Adrenal gland (tissue), 12 donors: Measurements from ENCODE around the gene TMEM221. TPM values are rescaled to one million over a fixed set of nuclear protein-coding genes. Genes with fewer than 3 reads are reported as not detected.

Source experiments
- DNase-seq, 7 donors: peaks; one replicate each; pipeline ENCODE4 v3.0.0-alpha.2; 2019 to 2020
- H3K27ac ChIP-seq, 5 donors: fragments of 200-600 bp; sonication (generic) in 4 of 5; 1 replicate in 3 of 5; 2 replicates in 2 of 5; pipeline versions ENCODE4 v1.5.1 to v1.8.0; 2016 to 2020; ENCODE audit warnings: mild to moderate bottlenecking in 1 of 5
- H3K27me3 ChIP-seq: fragments of 200-600 bp; 2 replicates; pipeline ENCODE4 v1.8.0; 2021
- H3K36me3 ChIP-seq, 2 donors: fragments of 200-600 bp; replicated peaks in 1 of 2; 1 replicate in 1 of 2; 2 replicates in 1 of 2; pipeline versions ENCODE4 v1.5.1 to v1.8.0; 2018 to 2022
- H3K4me1 ChIP-seq, 2 donors: fragments of 200-600 bp; replicated peaks in 1 of 2; 1 replicate in 1 of 2; 2 replicates in 1 of 2; pipeline versions ENCODE4 v1.5.1 to v1.8.0; 2018 to 2021
- H3K4me3 ChIP-seq, 4 donors: fragments of 200-600 bp; sonication (generic) in 3 of 4; one replicate each; pipeline ENCODE4 v1.5.1; 2016 to 2018
- H3K9me3 ChIP-seq, 3 donors: fragments of 200-600 bp; sonication (generic) in 1 of 3; replicated peaks in 1 of 3; 1 replicate in 2 of 3; 2 replicates in 1 of 3; pipeline versions ENCODE4 v1.5.1 to v1.8.0; 2016 to 2021
- CTCF ChIP-seq, 6 experiments: fragments of 450-650 bp in 4 of 6; fragments of 200-600 bp in 2 of 6; sonication (generic) in 1 of 6; IDR thresholded peaks; 1 replicate in 5 of 6; 2 replicates in 1 of 6; pipeline versions ENCODE4 v1.5.1 to v1.8.0; 2016 to 2021; ENCODE audit warnings: antibody characterized with exemption in 6 of 6, mild to moderate bottlenecking in 2 of 6, moderate library complexity in 1 of 6
- POLR2A ChIP-seq, 2 donors: fragments of 450-650 bp; IDR thresholded peaks; one replicate each; pipeline ENCODE4 v1.6.1; 2017; ENCODE audit warnings: antibody characterized with exemption in 2 of 2, mild to moderate bottlenecking in 2 of 2, moderate library complexity in 1 of 2
- WGBS, 4 donors: extraction: QIAGEN DNeasy Blood & Tissue Kit in 2 of 4; methylation state at CpG; one replicate each; pipeline versions ENCODE4 v1.1.5 to v1.1.7; 2013 to 2017; 5-methylcytosine and 5-hydroxymethylcytosine counted together
- intact Hi-C, 2 donors: fragments of 100-400 bp; cut with DNase I; formaldehyde crosslinking; loops; one replicate each; pipeline versions ENCODE4 v1.14.1 to v1.15.0; 2022 to 2023
- polyA plus RNA-seq, 3 donors: library from polyadenylated mRNA; stranded (reverse); fragments of 200-250 nt in 2 of 3; fragments of 350-450 nt in 1 of 3; fragmentation: Illumina TruSeq in 1 of 3; extraction: RNeasy Lipid Tissue Mini Kit (QIAGEN cat#74804) in 1 of 3; gene quantifications; one replicate each; pipeline ENCODE4 v1.2.3, GENCODE V29; 2013 to 2014
- total RNA-seq, 9 donors: library from RNA; depleted of rRNA in 4 of 9; stranded (reverse); fragments of >200 nt in 4 of 9; fragments of 120-200 nt in 1 of 9; fragmentation: NEBNext Ultra II Directional in 1 of 9; extraction: Animal tissue kit (Norgen Biotek cat#: 25700) in 1 of 9; gene quantifications; one replicate each; pipeline versions ENCODE4 v1.1.0 to v1.2.4, GENCODE V29; 2013 to 2023
- donor health status: healthy with polysubstance abuse.
- donor health status: Bipolar disorder and iron deficiency.
- donor health status: DM: yes; HTN: yes; CAD: no.
- donor health status: DM: no; HTN: no; CAD: no.
- donor health status: DM: no; HTN: no; CAD: no.
- donor health status: DM: yes; HTN: yes; CAD: no.

TMEM221 gene
- total and polyA plus RNA-seq, 12 donors, result 0.22 to 8.7 (median 3.6) TPM

- TF ChIP-seq CTCF (IDR thresholded peaks at IDR 0.05) (no peak), POLR2A (IDR thresholded peaks at IDR 0.05) (no peak)
- H3K9me3 ChIP-seq, result no peaks in the 10 kb centered on the region
- no peak overlapping the region for H3K27ac ChIP-seq
- H3K36me3 ChIP-seq, result peaks cover 0 to 6% of the 10 kb centered on the region in 2 donors
- H3K27me3 ChIP-seq, result no peaks in the 10 kb centered on the region
- 87 to 95% (median 92%) methylated on average over 6 of the region's 6 CpGs for WGBS, 4 donors
- no peak overlapping the region for H3K4me3 ChIP-seq
- H3K4me1 ChIP-seq, result peaks cover 0 to 13% of the 10 kb centered on the region in 2 donors
- intact Hi-C loops, result no loop called here
- no peak for DNase-seq
Observed at GRCh38 chr19:17484520-17485185, 36.2 kb upstream of the TMEM221 start.

- Histone ChIP-seq H3K36me3 (peaks cover 0 to 6% of the 10 kb centered on the region in 2 donors), H3K4me1 (peaks cover 0 to 10% of the 10 kb centered on the region in 2 donors), H3K4me3 (no peak overlapping the region), H3K9me3 (no peaks in the 10 kb centered on the region), H3K27me3 (no peaks in the 10 kb centered on the region), H3K27ac (no peak overlapping the region)
- 94 to 97% (median 95%) methylated on average over 6 to 10 of the region's 10 CpGs for WGBS, 4 donors
- TF ChIP-seq POLR2A (IDR thresholded peaks at IDR 0.05) (no peak), CTCF (IDR thresholded peaks at IDR 0.05) (no peak)
- no peak for DNase-seq
- intact Hi-C loops, result no loop called here
Observed at GRCh38 chr19:17483605-17484002, 35.1 kb upstream of the TMEM221 start.

GRCh38 chr19:17482877-17483604 is 34.6 kb upstream of the TMEM221 start:
- no peak overlapping the region for H3K4me3 ChIP-seq
- TF ChIP-seq CTCF (IDR thresholded peaks at IDR 0.05), result no peak
- no peak for TF ChIP-seq POLR2A (IDR thresholded peaks at IDR 0.05)
- peaks cover 0 to 6% of the 10 kb centered on the region in 2 donors for H3K36me3 ChIP-seq
- intact Hi-C loops, result no loop called here
- peaks cover 0 to 5% of the 10 kb centered on the region in 2 donors for H3K4me1 ChIP-seq
- no peak for DNase-seq
- H3K27ac ChIP-seq, result no peak overlapping the region
- H3K9me3 ChIP-seq, result no peaks in the 10 kb centered on the region
- 76 to 85% (median 78%) methylated on average over 3 of the region's 3 CpGs for WGBS, 4 donors
- no peaks in the 10 kb centered on the region for H3K27me3 ChIP-seq

DNA sequence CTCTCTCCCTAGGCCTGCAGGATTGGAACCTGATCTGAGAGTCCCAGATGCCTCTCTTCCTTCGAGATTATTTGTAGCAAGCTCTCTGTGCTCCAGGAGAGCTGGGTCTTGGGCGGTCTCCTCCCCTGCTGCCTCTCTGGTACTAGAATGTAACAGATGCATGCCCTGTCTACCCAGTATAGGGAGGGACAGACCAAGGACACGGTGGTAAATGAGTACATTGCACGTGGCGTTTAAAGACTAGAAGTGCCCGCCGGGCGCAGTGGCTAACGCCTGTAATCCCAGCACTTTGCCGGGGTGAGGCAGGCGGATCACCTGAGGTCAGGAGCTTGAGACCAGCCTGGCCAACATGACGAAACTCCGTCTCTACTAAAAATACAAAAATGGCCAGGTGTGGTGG is 33.5 kb upstream of the TMEM221 start:
- H3K36me3 ChIP-seq, result peaks cover 0 to under 1% of the 10 kb centered on the region in 2 donors
- H3K27me3 ChIP-seq, result no peaks in the 10 kb centered on the region
- TF ChIP-seq POLR2A (IDR thresholded peaks at IDR 0.05) (no peak), CTCF (IDR thresholded peaks at IDR 0.05) (no peak)
- no peaks in the 10 kb centered on the region for H3K9me3 ChIP-seq
- 89 to 98% (median 92%) methylated on average over 11 to 13 of the region's 13 CpGs for WGBS, 4 donors
- H3K4me1 ChIP-seq, result no peaks in the 10 kb centered on the region
- intact Hi-C loops, result no loop called here
- peak overlapping the region in 1 of 5 donors; percentile 23 for H3K27ac ChIP-seq
- no peak overlapping the region for H3K4me3 ChIP-seq
- DNase-seq, result no peak
